HepG2 (cell line): Measurements from ENCODE around the gene ANKS1A. TPM values are rescaled to one million over a fixed set of nuclear protein-coding genes. Genes with fewer than 3 reads are reported as not detected.

ENCODE experiments used
- ARID4A ChIP-seq: sonication (generic); formaldehyde crosslinking; IDR thresholded peaks from 2 replicates; pipeline ENCODE4 v1.5.0; 2020; ENCODE audit warnings: mild to moderate bottlenecking, missing genetic modification reagents, borderline replicate concordance
- GPN1 ChIP-seq: sonication (generic); formaldehyde crosslinking; IDR thresholded peaks from 2 replicates; pipeline ENCODE4 v1.5.1; 2020; ENCODE audit warnings: missing genetic modification reagents, borderline replicate concordance
- HDAC6 ChIP-seq: fragments of 200-600 bp; sonication (generic); IDR thresholded peaks from 2 replicates; pipeline ENCODE4 v1.7.0; 2017; ENCODE audit warnings: mild to moderate bottlenecking, antibody characterized with exemption, low read length, low read depth
- IKZF4 ChIP-seq: sonication (generic); formaldehyde crosslinking; IDR thresholded peaks from 2 replicates; pipeline ENCODE4 v1.5.1; 2020; ENCODE audit warnings: borderline replicate concordance, mild to moderate bottlenecking, low read depth, missing genetic modification reagents; ENCODE audit errors: not compliant biosample characterization
- IKZF5 ChIP-seq: IDR thresholded peaks from 2 replicates; pipeline ENCODE4 v1.6.1; 2018; ENCODE audit warnings: missing genetic modification reagents, mild to moderate bottlenecking, missing compliant biosample characterization
- MLX ChIP-seq: IDR thresholded peaks from 2 replicates; pipeline ENCODE4 v1.6.1; 2016
- NFYB ChIP-seq: sonication (generic); formaldehyde crosslinking; IDR thresholded peaks from 2 replicates; pipeline ENCODE4 v1.4.0; 2020; ENCODE audit warnings: missing genetic modification reagents
- SPEN ChIP-seq: sonication (generic); formaldehyde crosslinking; IDR thresholded peaks from 2 replicates; pipeline ENCODE4 v1.5.1; 2020; ENCODE audit warnings: low read depth, mild to moderate bottlenecking, missing genetic modification reagents
- SRSF9 ChIP-seq: fragments of 200-400 bp; formaldehyde crosslinking; IDR thresholded peaks from 2 replicates; pipeline ENCODE4 v1.6.1; 2018; ENCODE audit warnings: borderline replicate concordance, mild to moderate bottlenecking, low read depth, low read length; ENCODE audit not compliant: insufficient read depth, poor library complexity, severe bottlenecking
- TBP ChIP-seq: sonication (generic); formaldehyde crosslinking; IDR thresholded peaks from 2 replicates; pipeline ENCODE4 v1.5.0; 2020; ENCODE audit warnings: missing genetic modification reagents
- TGIF2 ChIP-seq: IDR thresholded peaks from 2 replicates; pipeline ENCODE4 v1.6.1; 2016; ENCODE audit warnings: control low read depth, missing compliant biosample characterization
- TRAFD1 ChIP-seq: sonication (generic); formaldehyde crosslinking; IDR thresholded peaks from 2 replicates; pipeline ENCODE4 v1.5.1; 2020; ENCODE audit warnings: missing genetic modification reagents, mild to moderate bottlenecking, borderline replicate concordance
- XBP1 ChIP-seq: sonication (generic); formaldehyde crosslinking; IDR thresholded peaks from 2 replicates; pipeline ENCODE4 v1.5.0; 2020; ENCODE audit warnings: missing genetic modification reagents
- ZBTB7B ChIP-seq: sonication (generic); formaldehyde crosslinking; IDR thresholded peaks from 2 replicates; pipeline ENCODE4 v1.4.0; 2020; ENCODE audit warnings: missing genetic modification reagents
- ZFP90 ChIP-seq: sonication (generic); formaldehyde crosslinking; IDR thresholded peaks from 2 replicates; pipeline ENCODE4 v1.8.0; 2022; ENCODE audit warnings: missing genetic modification reagents, mild to moderate bottlenecking, inconsistent platforms, borderline replicate concordance
- ZNF101 ChIP-seq: sonication (generic); formaldehyde crosslinking; IDR thresholded peaks from 2 replicates; pipeline ENCODE4 v1.4.0; 2020; ENCODE audit warnings: mild to moderate bottlenecking, low read depth, missing genetic modification reagents, borderline replicate concordance
- ZNF317 ChIP-seq: sonication (generic); formaldehyde crosslinking; IDR thresholded peaks from 2 replicates; pipeline ENCODE4 v1.5.0; 2020; ENCODE audit warnings: mild to moderate bottlenecking, missing genetic modification reagents
- ZNF572 ChIP-seq: sonication (generic); formaldehyde crosslinking; IDR thresholded peaks from 2 replicates; pipeline ENCODE4 v1.5.1; 2020; ENCODE audit warnings: mild to moderate bottlenecking, missing genetic modification reagents
- ZNF615 ChIP-seq: sonication (generic); formaldehyde crosslinking; IDR thresholded peaks from 2 replicates; pipeline ENCODE4 v1.5.0; 2020; ENCODE audit warnings: mild to moderate bottlenecking, missing genetic modification reagents, borderline replicate concordance
- ZNF891 ChIP-seq: sonication (generic); formaldehyde crosslinking; IDR thresholded peaks from 2 replicates; pipeline ENCODE4 v1.5.0; 2020; ENCODE audit warnings: mild to moderate bottlenecking, missing genetic modification reagents
- ZSCAN21 ChIP-seq: sonication (generic); formaldehyde crosslinking; IDR thresholded peaks from 2 replicates; pipeline ENCODE4 v1.8.0; 2022; ENCODE audit warnings: mild to moderate bottlenecking, missing genetic modification reagents, moderate library complexity, borderline replicate concordance
- polyA plus RNA-seq, 8 experiments: library from polyadenylated mRNA; depleted of rRNA in 3 of 8; stranded (reverse) in 7 of 8; unstranded in 1 of 8; fragments of >200 nt; fragmentation: Illumina TruSeq in 4 of 8; extraction: Trizol in 4 of 8; gene quantifications; 2 replicates each; pipeline versions ENCODE4 v1.2.1 to v1.2.3, GENCODE V29; 2011 to 2016; ENCODE audit warnings: low read depth in 4 of 8, missing spikeins in 1 of 8, mixed read lengths in 1 of 8; ENCODE audit not compliant: insufficient read depth in 1 of 8
- total RNA-seq, 5 experiments: library from RNA; depleted of rRNA; stranded (reverse); fragments of >200 nt; fragmentation: Illumina TruSeq; extraction: Trizol; gene quantifications; 2 replicates each; pipeline ENCODE4 v1.2.3, GENCODE V29; 2016; ENCODE audit warnings: low read depth in 1 of 5

Gene ANKS1A
- total and polyA plus RNA-seq, 2 of the 13 experiments (the other 11 are each of a cell fraction or from before 2014, with no cell fraction given): 7.2 to 15.1 TPM

- TF ChIP-seq ZNF615 (CRISPR knock-in tag) (no peak), IKZF5 (peak; percentile 91), TGIF2 (CRISPR knock-in tag) (no peak), TRAFD1 (CRISPR knock-in tag) (no peak), ZNF317 (CRISPR knock-in tag) (no peak; the same call in 1 of the 2 replicates), SPEN (CRISPR knock-in tag) (peak; percentile 45; the same call in 1 of the 2 replicates), ZNF101 (CRISPR knock-in tag) (no peak), ZNF891 (CRISPR knock-in tag) (no peak), TBP (CRISPR knock-in tag) (no peak), ZFP90 (CRISPR knock-in tag) (no peak), XBP1 (CRISPR knock-in tag) (no peak), ZSCAN21 (CRISPR knock-in tag) (no peak), IKZF4 (CRISPR knock-in tag) (no peak), ZBTB7B (CRISPR knock-in tag) (peak; percentile 74; the same call in 1 of the 2 replicates), SRSF9 (no peak), NFYB (CRISPR knock-in tag) (no peak), HDAC6 (no peak), GPN1 (CRISPR knock-in tag) (no peak), MLX (peak; percentile 75), ZNF572 (CRISPR knock-in tag) (no peak), ARID4A (no peak; the same call in 1 of the 2 replicates)
These were observed 64.3 kb downstream of the ANKS1A start (continued) for GRCh38 chr6:34953061-34954025.
